GM18508 (cell line): Measurements from ENCODE around the gene KLK7.
"Not testable (repeated sequence)": the region's sequence is repeated elsewhere in the genome, so short reads cannot be mapped to it uniquely, and the experiment has no call there.

ENCODE experiments used
- ATAC-seq: cut with Tn5 transposase; IDR thresholded peaks from one replicate; pipeline ENCODE4 v1.9.1; 2021; ENCODE audit warnings: moderate number of reproducible peaks; ENCODE audit not compliant: insufficient read depth, unreplicated experiment

KLK7 gene

GRCh38 chr19:50980208-50980607, 3.5 kb downstream of the KLK7 start:
- ATAC-seq = no peak

- ATAC-seq = no peak
Measured at GRCh38 chr19:50979758-50980157, 4.0 kb downstream of the KLK7 start.

GRCh38 chr19:50978772-50979390, 4.8 kb downstream of the KLK7 start:
- ATAC-seq = no peak

- no peak for ATAC-seq
Measured at GRCh38 chr19:50977626-50978025, 6.1 kb downstream of the KLK7 start.

GRCh38 chr19:50975766-50976165, 8.0 kb downstream of the KLK7 start:
- ATAC-seq = no peak

- ATAC-seq = no peak
Measured at GRCh38 chr19:50974702-50975556, 8.8 kb downstream of the KLK7 start.

GRCh38 chr19:50972795-50973376, 10.8 kb downstream of the KLK7 start:
- ATAC-seq = no peak

GRCh38 chr19:50969810-50970209, 13.9 kb downstream of the KLK7 start:
- not testable (repeated sequence) for ATAC-seq

GRCh38 chr19:50969413-50969760, 14.3 kb downstream of the KLK7 start, which contains the start of gene KLK6:
KLK6 (minus strand) TSS chr19:50969591; CDS start chr19:50968104, 1,487 bp downstream.
- ATAC-seq = no peak

- no peak for ATAC-seq
Measured at GRCh38 chr19:50968716-50969412, 14.9 kb downstream of the KLK7 start.

- ATAC-seq = no peak
Measured at GRCh38 chr19:50967929-50968715, 15.6 kb downstream of the KLK7 start.

- no peak for ATAC-seq
Measured at GRCh38 chr19:50964266-50964665, 19.5 kb downstream of the KLK7 start.

GRCh38 chr19:50963381-50963780, 20.3 kb downstream of the KLK7 start:
- ATAC-seq = no peak

GRCh38 chr19:50962245-50962644, 21.5 kb downstream of the KLK7 start:
- no peak for ATAC-seq

- ATAC-seq = no peak
Measured at GRCh38 chr19:50959731-50960500, 23.8 kb downstream of the KLK7 start.

- ATAC-seq = no peak
Measured at GRCh38 chr19:50957587-50957986, 26.1 kb downstream of the KLK7 start.

GRCh38 chr19:50952910-50953309, 30.8 kb downstream of the KLK7 start, which contains the start of gene KLK5:
KLK5 (minus strand) TSS chr19:50953038; CDS start chr19:50952657, 381 bp downstream.
- ATAC-seq = no peak

- no peak for ATAC-seq
Measured at GRCh38 chr19:50949861-50950260, 33.9 kb downstream of the KLK7 start.

- ATAC-seq = no peak
Measured at GRCh38 chr19:50947123-50947522, 36.6 kb downstream of the KLK7 start.
